Cardiac fibroblast (primary cell): ENCODE data around the gene HSF5.

Experiments used
- DNase-seq, 2 donors: peaks; one replicate each; pipeline versions ENCODE4 v3.0.0 to v3.0.0-alpha.2; 2010; ENCODE audit warnings: low read depth in 2 of 2
- H3K4me3 ChIP-seq, 2 donors: replicated peaks in 1 of 2; 1 replicate in 1 of 2; 2 replicates in 1 of 2; pipeline ENCODE4 v1.5.1; 2011; ENCODE audit warnings: low read depth in 2 of 2, low read length in 2 of 2, mild to moderate bottlenecking in 2 of 2, moderate library complexity in 1 of 2
- CTCF ChIP-seq: IDR thresholded peaks from one replicate; pipeline ENCODE4 v1.5.1; 2011; ENCODE audit warnings: low read depth, mild to moderate bottlenecking, low read length, inconsistent platforms

The HSF5 gene

GRCh38 chr17:58411408-58411894 is 76.8 kb downstream of the HSF5 start:
- no peak overlapping the region for H3K4me3 ChIP-seq
- DNase-seq = peak in 1 of 2 donors; percentile 10
- TF ChIP-seq CTCF = no peak

GRCh38 chr17:58410714-58411407 is 77.3 kb downstream of the HSF5 start:
- TF ChIP-seq CTCF = no peak
- no peak for DNase-seq
- H3K4me3 ChIP-seq = no peak overlapping the region

- no peak for DNase-seq
- no peak overlapping the region for H3K4me3 ChIP-seq
- no peak for TF ChIP-seq CTCF
Observed at GRCh38 chr17:58409432-58409831, 78.8 kb downstream of the HSF5 start.

GRCh38 chr17:58403311-58403710 is 84.9 kb downstream of the HSF5 start:
- TF ChIP-seq CTCF = no peak
- no peak overlapping the region for H3K4me3 ChIP-seq
- peak in 1 of 2 donors; percentile 8 for DNase-seq

GRCh38 chr17:58402679-58403078 is 85.5 kb downstream of the HSF5 start:
- H3K4me3 ChIP-seq = no peak overlapping the region
- peak; percentile 42 to 62 for DNase-seq
- TF ChIP-seq CTCF = no peak

- H3K4me3 ChIP-seq = no peak overlapping the region
- TF ChIP-seq CTCF = no peak
- DNase-seq = peak; percentile 33 to 69
Observed at GRCh38 chr17:58402047-58402446, 86.2 kb downstream of the HSF5 start.

- TF ChIP-seq CTCF = no peak
- H3K4me3 ChIP-seq = no peak overlapping the region
Observed at GRCh38 chr17:58401287-58401686, 86.9 kb downstream of the HSF5 start.

More at GRCh38 chr17:58401287-58401686, 86.9 kb downstream of the HSF5 start:
- DNase-seq = no peak
